ENCODE data around the gene FYB2.

FYB2 gene

DNA sequence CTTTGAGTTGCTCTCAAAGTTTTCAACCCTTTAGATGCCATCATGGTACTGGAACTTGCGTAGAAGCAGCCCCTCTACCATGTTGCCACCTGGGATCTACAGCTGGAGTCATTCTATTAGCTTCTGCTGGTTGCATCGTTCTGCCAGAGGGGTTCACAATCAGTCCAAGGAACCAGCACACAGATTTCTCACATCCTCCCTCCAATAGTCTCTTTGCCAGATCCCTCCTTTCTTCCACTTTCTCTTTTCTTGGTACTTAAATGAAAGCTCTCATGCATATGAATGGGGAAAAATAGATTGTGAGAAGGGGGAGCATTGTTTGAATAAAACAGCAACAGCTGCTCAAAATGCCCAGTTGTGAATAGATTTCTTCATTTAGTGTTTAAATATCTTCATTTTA lies 31.2 kb upstream of the FYB2 start:
- Histone ChIP-seq H3K9ac (no peak overlapping the region), H3K27me3 (ENCODE audit: insufficient read depth, low read depth) (no peaks in the 10 kb centered on the region), H3K27ac (no peak overlapping the region), H4K20me1 (ENCODE audit: insufficient read depth) (no peaks in the 10 kb centered on the region), H2AFZ (ENCODE audit: low read depth) (no peak overlapping the region), H3K79me2 (ENCODE audit: insufficient read depth, low read depth) (no peaks in the 10 kb centered on the region), H3K4me3 (IDR thresholded peaks at IDR 0.05; ENCODE audit: insufficient read depth, low read depth, low read length) (no peak overlapping the region), H3K36me3 (ENCODE audit: insufficient read depth) (no peaks in the 10 kb centered on the region), H3K4me1 (ENCODE audit: low read depth, poor library complexity, severe bottlenecking) (no peaks in the 10 kb centered on the region), H3K4me2 (no peak overlapping the region)
- TF ChIP-seq, protein P1, sequence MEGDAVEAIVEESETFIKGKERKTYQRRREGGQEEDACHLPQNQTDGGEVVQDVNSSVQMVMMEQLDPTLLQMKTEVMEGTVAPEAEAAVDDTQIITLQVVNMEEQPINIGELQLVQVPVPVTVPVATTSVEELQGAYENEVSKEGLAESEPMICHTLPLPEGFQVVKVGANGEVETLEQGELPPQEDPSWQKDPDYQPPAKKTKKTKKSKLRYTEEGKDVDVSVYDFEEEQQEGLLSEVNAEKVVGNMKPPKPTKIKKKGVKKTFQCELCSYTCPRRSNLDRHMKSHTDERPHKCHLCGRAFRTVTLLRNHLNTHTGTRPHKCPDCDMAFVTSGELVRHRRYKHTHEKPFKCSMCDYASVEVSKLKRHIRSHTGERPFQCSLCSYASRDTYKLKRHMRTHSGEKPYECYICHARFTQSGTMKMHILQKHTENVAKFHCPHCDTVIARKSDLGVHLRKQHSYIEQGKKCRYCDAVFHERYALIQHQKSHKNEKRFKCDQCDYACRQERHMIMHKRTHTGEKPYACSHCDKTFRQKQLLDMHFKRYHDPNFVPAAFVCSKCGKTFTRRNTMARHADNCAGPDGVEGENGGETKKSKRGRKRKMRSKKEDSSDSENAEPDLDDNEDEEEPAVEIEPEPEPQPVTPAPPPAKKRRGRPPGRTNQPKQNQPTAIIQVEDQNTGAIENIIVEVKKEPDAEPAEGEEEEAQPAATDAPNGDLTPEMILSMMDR (conservative IDR thresholded peaks at IDR 0.05; ENCODE audit: low read depth, low read length), result no peak

DNA sequence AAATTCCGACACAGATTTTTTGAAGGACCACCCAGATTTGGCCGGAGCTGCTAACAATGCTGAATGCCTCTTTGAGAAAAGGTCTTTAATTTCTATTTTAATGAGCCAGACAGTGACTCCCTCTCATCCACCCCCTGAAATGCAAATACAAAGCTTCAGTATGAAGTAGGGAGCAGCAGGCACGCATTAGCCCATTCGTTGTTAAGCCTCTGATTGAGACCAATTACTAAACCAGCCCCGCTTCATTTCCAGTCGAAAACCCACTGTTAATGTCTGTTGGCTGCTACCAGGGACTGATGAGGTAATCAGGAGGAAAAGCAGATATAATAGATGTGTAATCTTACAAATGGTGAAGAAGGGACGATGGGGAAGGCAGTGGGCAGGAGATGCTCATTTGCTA lies 30.5 kb upstream of the FYB2 start:
- H3K36me3 ChIP-seq (ENCODE audit: insufficient read depth), result no peaks in the 10 kb centered on the region
- no peak overlapping the region for H3K4me3 ChIP-seq (IDR thresholded peaks at IDR 0.05; ENCODE audit: insufficient read depth, low read depth, low read length)
- H3K79me2 ChIP-seq (ENCODE audit: insufficient read depth, low read depth), result no peaks in the 10 kb centered on the region
- H3K4me1 ChIP-seq (ENCODE audit: low read depth, poor library complexity, severe bottlenecking), result no peaks in the 10 kb centered on the region
- TF ChIP-seq, protein P1 (conservative IDR thresholded peaks at IDR 0.05; ENCODE audit: low read depth, low read length), result no peak
- H3K9ac ChIP-seq, result no peak overlapping the region
- H3K4me2 ChIP-seq, result no peak overlapping the region
- no peak overlapping the region for H2AFZ ChIP-seq (ENCODE audit: low read depth)
- H4K20me1 ChIP-seq (ENCODE audit: insufficient read depth), result no peaks in the 10 kb centered on the region
- no peak overlapping the region for H3K27ac ChIP-seq
- no peaks in the 10 kb centered on the region for H3K27me3 ChIP-seq (ENCODE audit: insufficient read depth, low read depth)

- Histone ChIP-seq H3K27ac (no peak overlapping the region), H4K20me1 (ENCODE audit: insufficient read depth) (no peaks in the 10 kb centered on the region), H3K36me3 (ENCODE audit: insufficient read depth) (no peaks in the 10 kb centered on the region), H3K9ac (no peak overlapping the region), H3K79me2 (ENCODE audit: insufficient read depth, low read depth) (no peaks in the 10 kb centered on the region), H3K4me2 (no peak overlapping the region), H3K4me1 (ENCODE audit: low read depth, poor library complexity, severe bottlenecking) (no peaks in the 10 kb centered on the region), H2AFZ (ENCODE audit: low read depth) (no peak overlapping the region), H3K4me3 (IDR thresholded peaks at IDR 0.05; ENCODE audit: insufficient read depth, low read depth, low read length) (no peak overlapping the region), H3K27me3 (ENCODE audit: insufficient read depth, low read depth) (no peaks in the 10 kb centered on the region)
- TF ChIP-seq, protein P1 (conservative IDR thresholded peaks at IDR 0.05; ENCODE audit: low read depth, low read length), result no peak
Observed at GRCh38 chr1:56845343-56845742, 26.1 kb upstream of the FYB2 start.

GRCh38 chr1:56844545-56845136 lies 25.4 kb upstream of the FYB2 start:
- Histone ChIP-seq H3K4me1 (ENCODE audit: low read depth, poor library complexity, severe bottlenecking) (no peaks in the 10 kb centered on the region), H2AFZ (ENCODE audit: low read depth) (no peak overlapping the region), H3K9ac (no peak overlapping the region), H4K20me1 (ENCODE audit: insufficient read depth) (no peaks in the 10 kb centered on the region), H3K27ac (no peak overlapping the region), H3K79me2 (ENCODE audit: insufficient read depth, low read depth) (no peaks in the 10 kb centered on the region), H3K4me3 (IDR thresholded peaks at IDR 0.05; ENCODE audit: insufficient read depth, low read depth, low read length) (no peak overlapping the region), H3K4me2 (no peak overlapping the region), H3K36me3 (ENCODE audit: insufficient read depth) (no peaks in the 10 kb centered on the region), H3K27me3 (ENCODE audit: insufficient read depth, low read depth) (no peaks in the 10 kb centered on the region)
- TF ChIP-seq, protein P1 (conservative IDR thresholded peaks at IDR 0.05; ENCODE audit: low read depth, low read length), result no peak

Data from KMS-11 (cell line).